Measurements from ENCODE around the gene BPNT1.

DNA sequence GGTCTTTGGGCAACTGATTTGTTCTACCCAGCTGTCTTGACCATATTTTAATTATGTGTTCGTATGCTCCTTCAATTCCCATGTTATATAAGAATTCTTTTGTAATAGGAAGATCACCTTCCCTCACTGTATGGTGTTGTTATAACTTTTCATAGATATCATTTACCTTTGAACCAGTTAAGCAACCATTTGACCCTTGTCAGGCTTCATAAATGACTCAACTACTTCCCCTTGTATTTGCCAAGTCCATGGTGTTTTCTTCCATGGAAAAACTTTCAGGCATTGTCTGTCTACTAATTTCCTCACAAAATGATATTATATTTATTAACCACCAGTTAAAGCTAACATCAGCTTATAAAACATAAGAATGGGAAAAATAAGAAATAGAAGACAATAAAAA, 5.1 kb downstream of the BPNT1 start:
- TF ChIP-seq, protein P1, sequence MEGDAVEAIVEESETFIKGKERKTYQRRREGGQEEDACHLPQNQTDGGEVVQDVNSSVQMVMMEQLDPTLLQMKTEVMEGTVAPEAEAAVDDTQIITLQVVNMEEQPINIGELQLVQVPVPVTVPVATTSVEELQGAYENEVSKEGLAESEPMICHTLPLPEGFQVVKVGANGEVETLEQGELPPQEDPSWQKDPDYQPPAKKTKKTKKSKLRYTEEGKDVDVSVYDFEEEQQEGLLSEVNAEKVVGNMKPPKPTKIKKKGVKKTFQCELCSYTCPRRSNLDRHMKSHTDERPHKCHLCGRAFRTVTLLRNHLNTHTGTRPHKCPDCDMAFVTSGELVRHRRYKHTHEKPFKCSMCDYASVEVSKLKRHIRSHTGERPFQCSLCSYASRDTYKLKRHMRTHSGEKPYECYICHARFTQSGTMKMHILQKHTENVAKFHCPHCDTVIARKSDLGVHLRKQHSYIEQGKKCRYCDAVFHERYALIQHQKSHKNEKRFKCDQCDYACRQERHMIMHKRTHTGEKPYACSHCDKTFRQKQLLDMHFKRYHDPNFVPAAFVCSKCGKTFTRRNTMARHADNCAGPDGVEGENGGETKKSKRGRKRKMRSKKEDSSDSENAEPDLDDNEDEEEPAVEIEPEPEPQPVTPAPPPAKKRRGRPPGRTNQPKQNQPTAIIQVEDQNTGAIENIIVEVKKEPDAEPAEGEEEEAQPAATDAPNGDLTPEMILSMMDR (IDR thresholded peaks at IDR 0.05; ENCODE audit: insufficient read depth, low read length, poor library complexity, severe bottlenecking), result no peak
- no peak for TF ChIP-seq EZH2phosphoT487 (conservative IDR thresholded peaks at IDR 0.05; ENCODE audit: low read length)

All from SU-DHL-6 (cell line).